Measurements from ENCODE around the gene TBC1D17. TPM values are rescaled to one million over a fixed set of nuclear protein-coding genes. Genes with fewer than 3 reads are reported as not detected.
A peak's percentile ranks its signal among the peaks of the same experiment; 100 is the strongest.

TBC1D17 gene
- total RNA-seq, 4 donors from 2014 or later = 48.7 to 84.3 (median 66.4) TPM

- Histone ChIP-seq H3K36me3 (no peaks in the 10 kb centered on the region), H3K4me1 (peaks cover 12 to 18% of the 10 kb centered on the region in 2 donors), H3K27me3 (no peaks in the 10 kb centered on the region), H3K9me3 (no peaks in the 10 kb centered on the region), H3K27ac (no peak overlapping the region), H3K4me3 (no peak overlapping the region)
- ATAC-seq = no peak
- in situ Hi-C loops (cut with MboI; ENCODE audit: low sequenced_read_pairs in 4 of 4) (loop anchor here in 3 of 4 donors (25.0 kb wide), 1 partner anchor 205 kb away; no protein-coding TSS in a partner anchor), intact Hi-C loops (cut with DNase I; ENCODE audit: low total_unique reads) (loop anchor here (5.0 kb wide), 1 partner anchor 70 kb away; no protein-coding TSS in a partner anchor)
- no peak for DNase-seq
- TF ChIP-seq POLR2A (IDR thresholded peaks at IDR 0.05) (no peak), CTCF (IDR thresholded peaks at IDR 0.05 in 4 of 5, conservative IDR thresholded peaks at IDR 0.05 in 1 of 5) (no peak)
Observed at GRCh38 chr19:49932731-49933131, 55.2 kb downstream of the TBC1D17 start.

GRCh38 chr19:49933643-49934042 lies 56.1 kb downstream of the TBC1D17 start:
- Histone ChIP-seq H3K9me3 (no peaks in the 10 kb centered on the region), H3K4me1 (peaks cover 6 to 12% of the 10 kb centered on the region in 2 donors), H3K27ac (no peak overlapping the region), H3K36me3 (no peaks in the 10 kb centered on the region), H3K4me3 (no peak overlapping the region), H3K27me3 (no peaks in the 10 kb centered on the region)
- TF ChIP-seq CTCF (IDR thresholded peaks at IDR 0.05 in 4 of 5, conservative IDR thresholded peaks at IDR 0.05 in 1 of 5) (no peak), POLR2A (IDR thresholded peaks at IDR 0.05) (no peak)
- in situ Hi-C loops (cut with MboI; ENCODE audit: low sequenced_read_pairs in 4 of 4) (loop anchor here in 3 of 4 donors (25.0 kb wide), 1 partner anchor 204 kb away; no protein-coding TSS in a partner anchor), intact Hi-C loops (cut with DNase I; ENCODE audit: low total_unique reads) (loop anchor here (5.0 kb wide), 1 partner anchor 69 kb away; no protein-coding TSS in a partner anchor)
- ATAC-seq (no peak), DNase-seq (no peak)

- intact Hi-C loops (cut with DNase I; ENCODE audit: low total_unique reads) (no loop called here), in situ Hi-C loops (cut with MboI; ENCODE audit: low sequenced_read_pairs in 4 of 4) (loop anchor here in 3 of 4 donors (25.0 kb wide), 1 partner anchor 201 kb away; no protein-coding TSS in a partner anchor)
- Histone ChIP-seq H3K4me3 (no peak overlapping the region), H3K27me3 (no peaks in the 10 kb centered on the region), H3K9me3 (no peaks in the 10 kb centered on the region), H3K4me1 (peaks cover 3 to 6% of the 10 kb centered on the region in 2 donors), H3K27ac (no peak overlapping the region), H3K36me3 (no peaks in the 10 kb centered on the region)
- ATAC-seq (no peak), DNase-seq (no peak)
- TF ChIP-seq POLR2A (IDR thresholded peaks at IDR 0.05) (no peak), CTCF (IDR thresholded peaks at IDR 0.05 in 4 of 5, conservative IDR thresholded peaks at IDR 0.05 in 1 of 5) (no peak)
Observed at GRCh38 chr19:49936549-49936948, 59.0 kb downstream of the TBC1D17 start.

- H3K9me3 ChIP-seq = no peaks in the 10 kb centered on the region
- no peaks in the 10 kb centered on the region for H3K27me3 ChIP-seq
- DNase-seq (peak; percentile 50 to 55), ATAC-seq (peak; percentile 81 to 84)
- H3K4me1 ChIP-seq = peaks cover 3 to 6% of the 10 kb centered on the region in 2 donors
- intact Hi-C loops (cut with DNase I; ENCODE audit: low total_unique reads) (loop anchor here (1.0 kb wide), 1 partner anchor 45 kb away; no protein-coding TSS in a partner anchor), in situ Hi-C loops (cut with MboI; ENCODE audit: low sequenced_read_pairs in 4 of 4) (loop anchor here in 3 of 4 donors (25.0 kb wide), 1 partner anchor 199 kb away; no protein-coding TSS in a partner anchor)
- H3K4me3 ChIP-seq = peak overlapping the region in 3 of 4 donors; percentile 3 to 23 (median 19)
- TF ChIP-seq CTCF (IDR thresholded peaks at IDR 0.05 in 4 of 5, conservative IDR thresholded peaks at IDR 0.05 in 1 of 5) = peak; percentile 88 to 99 (median 94)
- no peak for TF ChIP-seq POLR2A (IDR thresholded peaks at IDR 0.05)
- no peak overlapping the region for H3K27ac ChIP-seq
- no peaks in the 10 kb centered on the region for H3K36me3 ChIP-seq
Observed at GRCh38 chr19:49937750-49938381, 60.4 kb downstream of the TBC1D17 start.

Small RNA genes lying within 50 kb of the gene (microRNA-seq; reads per million reads assigned to microRNA genes)
- gene MIR4749 (ENCODE audit: borderline replicate concordance in 2 of 2) (1.2 to 2.6 reads per million in 2 donors), gene MIR4750 (ENCODE audit: borderline replicate concordance in 2 of 2) (0 reads per million in 2 donors), gene MIR6800 (ENCODE audit: borderline replicate concordance in 2 of 2) (0 reads per million in 2 donors)

Other genes with a start within 250 kb of the TBC1D17 start
- 10 to 100 TPM; 12.4 to 26.2 (median 24.2) TPM for gene RRAS, start 237.6 kb upstream of the TBC1D17 start, total RNA-seq
- 10 to 100 TPM; 13.7 to 36.1 (median 32.9) TPM for gene SCAF1, start 235.5 kb upstream of the TBC1D17 start, total RNA-seq
- gene IRF3, start 211.8 kb upstream of the TBC1D17 start, total RNA-seq = 10 to 100 TPM; 11.0 to 18.6 (median 13.7) TPM
- gene BCL2L12, start 211.8 kb upstream of the TBC1D17 start, total RNA-seq = 10 to 100 TPM; 10.7 to 12.9 (median 11.8) TPM
- gene PRMT1, start 200.4 kb upstream of the TBC1D17 start, total RNA-seq = 100 to 1,000 TPM; 190 to 242 (median 229) TPM
- 1 to 10 TPM in 3 of 4 donors, not detected in 1; 1.0 to 2.1 (median 1.4) TPM for gene ADM5, start 188.1 kb upstream of the TBC1D17 start, total RNA-seq
- under 1 TPM in 3 of 4 donors, not detected in 1; 0.26 to 0.97 (median 0.73) TPM for gene CPT1C, start 186.6 kb upstream of the TBC1D17 start, total RNA-seq
- under 1 TPM in 2 of 4 donors, not detected in 2; 0.13 to 0.16 TPM for gene TSKS, start 114.4 kb upstream of the TBC1D17 start, total RNA-seq
- gene AP2A1, start 110.7 kb upstream of the TBC1D17 start, total RNA-seq = 100 to 1,000 TPM in 3 of 4 donors, 10 to 100 TPM in 1; 94.2 to 142 (median 131) TPM
- gene FUZ, start 64.4 kb upstream of the TBC1D17 start, total RNA-seq = 10 to 100 TPM; 14.2 to 35.5 (median 26.0) TPM
- gene MED25, start 59.4 kb upstream of the TBC1D17 start, total RNA-seq = 100 to 1,000 TPM in 1 of 4 donors, 10 to 100 TPM in 3; 46.6 to 105 (median 78.7) TPM
- gene PTOV1, start 26.5 kb upstream of the TBC1D17 start, total RNA-seq = 10 to 100 TPM; 77.6 to 88.2 (median 87.0) TPM
- gene PNKP, start 10.1 kb upstream of the TBC1D17 start, total RNA-seq = 10 to 100 TPM; 14.9 to 43.4 (median 21.1) TPM
- gene AKT1S1, start 347 bp upstream of the TBC1D17 start, total RNA-seq = 10 to 100 TPM; 23.8 to 56.8 (median 43.4) TPM
- gene IL4I1, start 19.2 kb downstream of the TBC1D17 start, total RNA-seq = 1 to 10 TPM in 1 of 4 donors, under 1 TPM in 1, not detected in 2; 0.15 to 1.1 TPM
- gene ATF5, start 51.5 kb downstream of the TBC1D17 start, total RNA-seq = 10 to 100 TPM in 1 of 4 donors, 1 to 10 TPM in 3; 6.4 to 10.8 (median 9.0) TPM
- gene NUP62, start 51.8 kb downstream of the TBC1D17 start, total RNA-seq = 10 to 100 TPM; 32.8 to 38.0 (median 36.3) TPM
- under 1 TPM in 3 of 4 donors, not detected in 1; 0.15 to 0.42 (median 0.25) TPM for gene SIGLEC11, start 83.5 kb downstream of the TBC1D17 start, total RNA-seq
- gene VRK3, start 147.7 kb downstream of the TBC1D17 start, total RNA-seq = 10 to 100 TPM; 36.0 to 52.8 (median 39.9) TPM
- 10 to 100 TPM in 2 of 4 donors, 1 to 10 TPM in 2; 4.6 to 12.2 (median 10.1) TPM for gene ZNF473, start 148.3 kb downstream of the TBC1D17 start, total RNA-seq